Lung (tissue), 12 donors: ENCODE data around the gene ROCK2. TPM values are rescaled to one million over a fixed set of nuclear protein-coding genes. Genes with fewer than 3 reads are reported as not detected.

Experiments used
- ATAC-seq: fragments of 200-7000 bp; cut with Tn5 transposase; one replicate; pipeline ENCODE4 v1.9.1; 2020; ENCODE audit warnings: moderate number of reproducible peaks; ENCODE audit not compliant: insufficient read depth, low FRiP score
- DNase-seq, 3 donors: peaks; one replicate each; pipeline ENCODE4 v3.0.0-alpha.2; 2013 to 2017
- H3K27ac ChIP-seq, 2 donors: one replicate each; pipeline ENCODE4 v1.5.1; 2013; ENCODE audit warnings: mild to moderate bottlenecking in 2 of 2, moderate library complexity in 2 of 2, control low read depth in 1 of 2, inconsistent platforms in 1 of 2, low read depth in 1 of 2, low read length in 1 of 2
- H3K27me3 ChIP-seq, 3 donors: one replicate each; pipeline ENCODE4 v1.5.1; 2013; ENCODE audit warnings: low read length in 2 of 3; ENCODE audit not compliant: control insufficient read depth in 3 of 3, insufficient read depth in 3 of 3
- H3K36me3 ChIP-seq, 4 donors: one replicate each; pipeline ENCODE4 v1.5.1; 2013; ENCODE audit warnings: low read length in 4 of 4, mild to moderate bottlenecking in 1 of 4, moderate library complexity in 1 of 4; ENCODE audit not compliant: control insufficient read depth in 4 of 4, insufficient read depth in 4 of 4
- H3K4me1 ChIP-seq, 5 donors: one replicate each; pipeline ENCODE4 v1.5.1; 2013; ENCODE audit warnings: low read length in 5 of 5, mild to moderate bottlenecking in 2 of 5, moderate library complexity in 1 of 5; ENCODE audit not compliant: control insufficient read depth in 5 of 5, insufficient read depth in 5 of 5
- H3K4me3 ChIP-seq: one replicate; pipeline ENCODE4 v1.5.1; 2013; ENCODE audit warnings: mild to moderate bottlenecking, control low read depth, moderate library complexity
- H3K9ac ChIP-seq, 2 donors: one replicate each; pipeline ENCODE4 v1.5.1; 2013; ENCODE audit warnings: low read length in 2 of 2, control low read depth in 1 of 2; ENCODE audit not compliant: insufficient read depth in 1 of 2
- H3K9me3 ChIP-seq, 4 donors: one replicate each; pipeline ENCODE4 v1.5.1; 2013; ENCODE audit warnings: low read length in 3 of 4, mild to moderate bottlenecking in 1 of 4, moderate library complexity in 1 of 4; ENCODE audit not compliant: control insufficient read depth in 4 of 4, insufficient read depth in 3 of 4
- CTCF ChIP-seq: IDR thresholded peaks from 2 replicates; pipeline ENCODE4 v1.5.1; 2012; ENCODE audit warnings: mild to moderate bottlenecking; ENCODE audit errors: control extremely low read depth, extremely low read depth
- WGBS, 2 donors: extraction: QIAGEN DNeasy Blood & Tissue Kit; methylation state at CpG; one replicate each; pipeline ENCODE4 v1.1.7; 2013; 5-methylcytosine and 5-hydroxymethylcytosine counted together
- polyA plus RNA-seq, 2 donors: library from polyadenylated mRNA; stranded (reverse); fragments of 200-250 nt; gene quantifications; one replicate each; pipeline ENCODE4 v1.2.1, GENCODE V29; 2013
- total RNA-seq, 2 donors: library from RNA; depleted of rRNA in 1 of 2; stranded (reverse); fragments of >200 nt in 1 of 2; gene quantifications; one replicate each; pipeline ENCODE4 v1.2.1, GENCODE V29; 2014 to 2021
- donor health status: control.
- donor health status: control.
- donor health status: Bipolar disorder and iron deficiency.
- donor health status: healthy.
- donor health status: DM: yes; HTN: yes; CAD: no.

Gene ROCK2
- total and polyA plus RNA-seq, 4 donors: 8.0 to 103 (median 28.7) TPM

GRCh38 chr2:11278219-11278618 lies 66.2 kb downstream of the ROCK2 start:
- no peak for TF ChIP-seq CTCF
- no peaks in the 10 kb centered on the region for H3K9me3 ChIP-seq
- H3K4me3 ChIP-seq: no peak overlapping the region
- H3K27ac ChIP-seq: no peak overlapping the region
- DNase-seq: no peak
- H3K36me3 ChIP-seq: peaks cover 0 to 12% (median 6%) of the 10 kb centered on the region in 4 donors
- peaks cover 0 to 1% (median 0%) of the 10 kb centered on the region in 5 donors for H3K4me1 ChIP-seq
- H3K27me3 ChIP-seq: no peaks in the 10 kb centered on the region
- H3K9ac ChIP-seq: no peak overlapping the region
- ATAC-seq: no peak

- TF ChIP-seq CTCF: no peak
- Histone ChIP-seq H3K4me3 (no peak overlapping the region), H3K9ac (no peak overlapping the region), H3K27ac (no peak overlapping the region), H3K27me3 (no peaks in the 10 kb centered on the region), H3K9me3 (no peaks in the 10 kb centered on the region), H3K36me3 (peaks cover 0 to 15% (median 10%) of the 10 kb centered on the region in 4 donors), H3K4me1 (peaks cover 0 to 2% (median 0%) of the 10 kb centered on the region in 5 donors)
- ATAC-seq: no peak
- DNase-seq: no peak
- WGBS, 2 donors: 93 to 96% methylated on average over 6 of the region's 6 CpGs
These were observed 68.5 kb downstream of the ROCK2 start for GRCh38 chr2:11275910-11276309.

- no peak overlapping the region for H3K4me3 ChIP-seq
- DNase-seq (no peak), ATAC-seq (no peak)
- 55 to 82% methylated on average over 2 of the region's 2 CpGs for WGBS, 2 donors
- H3K4me1 ChIP-seq: peaks cover 0 to 4% (median 0%) of the 10 kb centered on the region in 5 donors
- no peak for TF ChIP-seq CTCF
- H3K27ac ChIP-seq: no peak overlapping the region
- peaks cover 0 to 9% (median 4%) of the 10 kb centered on the region in 4 donors for H3K36me3 ChIP-seq
- no peaks in the 10 kb centered on the region for H3K27me3 ChIP-seq
- H3K9me3 ChIP-seq: no peaks in the 10 kb centered on the region
- no peak overlapping the region for H3K9ac ChIP-seq
These were observed 73.5 kb downstream of the ROCK2 start for GRCh38 chr2:11270891-11271290.

- no peak overlapping the region for H3K9ac ChIP-seq
- ATAC-seq (no peak), DNase-seq (no peak)
- peaks cover 0 to 9% (median 4%) of the 10 kb centered on the region in 4 donors for H3K36me3 ChIP-seq
- 96% methylated on average over 3 of the region's 3 CpGs for WGBS, 2 donors
- no peak overlapping the region for H3K27ac ChIP-seq
- no peaks in the 10 kb centered on the region for H3K9me3 ChIP-seq
- peaks cover 0 to 8% (median 0%) of the 10 kb centered on the region in 5 donors for H3K4me1 ChIP-seq
- TF ChIP-seq CTCF: no peak
- H3K4me3 ChIP-seq: no peak overlapping the region
- no peaks in the 10 kb centered on the region for H3K27me3 ChIP-seq
These were observed 76.5 kb downstream of the ROCK2 start for GRCh38 chr2:11267931-11268330.
